Raji (cell line): Measurements from ENCODE around the gene CHMP6.

Experiments
- POLR2A ChIP-seq: IDR thresholded peaks from 2 replicates; pipeline ENCODE4 v1.6.1; 2011; ENCODE audit warnings: low read depth, low read length, control low read depth; ENCODE audit not compliant: insufficient read depth

CHMP6 gene

GRCh38 chr17:80992077-80992947 lies 671 bp downstream of the CHMP6 start:
- TF ChIP-seq POLR2A: no peak

GRCh38 chr17:80992948-80993624 lies 1.4 kb downstream of the CHMP6 start:
- no peak for TF ChIP-seq POLR2A

GRCh38 chr17:80995131-80995530 lies 3.5 kb downstream of the CHMP6 start:
- TF ChIP-seq POLR2A: no peak

- no peak for TF ChIP-seq POLR2A
Measured at GRCh38 chr17:80996422-80997305, 5.0 kb downstream of the CHMP6 start.

- TF ChIP-seq POLR2A: no peak
Measured at GRCh38 chr17:80997424-80998117, 5.9 kb downstream of the CHMP6 start.

DNA sequence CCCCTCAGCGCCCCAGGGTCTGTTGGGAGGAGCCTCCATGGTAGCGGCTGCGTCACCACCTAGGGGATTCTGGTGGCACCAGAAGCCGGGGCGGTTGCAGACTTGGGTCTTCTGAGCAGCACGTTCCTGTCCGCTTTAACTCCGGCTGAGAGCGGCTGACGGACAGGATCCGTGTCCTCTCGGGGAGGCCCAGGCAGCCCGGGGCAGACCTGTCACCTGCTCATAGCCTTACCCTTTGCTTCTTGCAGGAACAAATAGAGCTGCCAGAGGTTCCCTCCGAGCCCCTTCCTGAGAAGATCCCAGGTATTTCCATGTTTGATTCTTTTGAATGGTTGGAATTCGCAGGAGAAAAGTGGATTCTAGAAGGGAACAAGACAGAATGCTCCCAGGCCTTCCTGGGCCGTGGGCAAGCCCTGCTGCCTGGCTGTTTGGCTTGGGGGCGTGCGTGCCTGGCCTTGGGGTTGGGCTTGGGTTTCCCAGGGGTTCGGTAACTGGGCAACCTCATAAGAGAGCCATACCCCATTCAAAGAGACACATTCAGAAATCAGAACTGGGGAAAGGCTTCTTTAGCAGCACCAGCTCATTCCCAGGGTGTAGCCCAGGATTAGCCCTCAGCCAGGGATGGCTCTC lies 6.6 kb downstream of the CHMP6 start:
- no peak for TF ChIP-seq POLR2A

DNA sequence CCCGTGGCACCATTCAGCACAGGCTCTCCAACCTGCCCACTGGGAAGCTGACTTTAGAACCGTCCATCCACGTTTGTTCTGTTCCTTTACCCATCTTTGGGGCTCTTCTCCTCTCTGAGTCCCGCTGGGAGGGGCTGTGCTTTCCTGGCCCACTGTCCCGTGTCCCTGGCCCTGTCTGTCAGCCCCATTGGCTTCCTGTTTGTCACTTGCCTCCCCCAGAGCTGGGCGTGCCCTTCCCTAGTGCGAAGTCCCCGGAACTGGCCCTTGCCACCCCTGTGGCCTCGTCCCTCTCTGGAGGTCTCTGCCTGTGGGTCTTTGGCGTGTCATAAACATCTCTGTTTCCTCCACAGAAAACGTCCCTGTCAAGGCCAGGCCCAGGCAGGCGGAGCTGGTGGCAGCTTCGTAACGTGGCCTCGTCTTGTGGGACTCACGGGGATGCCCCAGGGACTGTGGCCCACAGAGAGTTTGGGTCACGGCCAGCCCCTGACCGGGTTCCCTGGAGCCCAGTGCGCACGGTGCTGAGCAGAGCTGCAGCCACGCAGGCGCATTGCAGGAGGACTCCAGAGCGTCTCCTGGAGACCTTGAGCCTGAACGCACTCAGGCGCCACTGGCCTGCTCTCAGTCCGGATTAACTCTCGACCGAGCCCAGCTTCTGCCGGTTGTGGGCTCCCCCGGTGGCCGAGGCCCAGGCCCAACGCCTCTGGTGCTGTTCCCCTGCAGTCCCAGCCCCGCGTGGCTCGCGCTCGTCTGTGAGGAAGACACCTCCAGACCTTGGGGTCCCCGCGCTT lies 7.3 kb downstream of the CHMP6 start:
- TF ChIP-seq POLR2A: no peak

DNA sequence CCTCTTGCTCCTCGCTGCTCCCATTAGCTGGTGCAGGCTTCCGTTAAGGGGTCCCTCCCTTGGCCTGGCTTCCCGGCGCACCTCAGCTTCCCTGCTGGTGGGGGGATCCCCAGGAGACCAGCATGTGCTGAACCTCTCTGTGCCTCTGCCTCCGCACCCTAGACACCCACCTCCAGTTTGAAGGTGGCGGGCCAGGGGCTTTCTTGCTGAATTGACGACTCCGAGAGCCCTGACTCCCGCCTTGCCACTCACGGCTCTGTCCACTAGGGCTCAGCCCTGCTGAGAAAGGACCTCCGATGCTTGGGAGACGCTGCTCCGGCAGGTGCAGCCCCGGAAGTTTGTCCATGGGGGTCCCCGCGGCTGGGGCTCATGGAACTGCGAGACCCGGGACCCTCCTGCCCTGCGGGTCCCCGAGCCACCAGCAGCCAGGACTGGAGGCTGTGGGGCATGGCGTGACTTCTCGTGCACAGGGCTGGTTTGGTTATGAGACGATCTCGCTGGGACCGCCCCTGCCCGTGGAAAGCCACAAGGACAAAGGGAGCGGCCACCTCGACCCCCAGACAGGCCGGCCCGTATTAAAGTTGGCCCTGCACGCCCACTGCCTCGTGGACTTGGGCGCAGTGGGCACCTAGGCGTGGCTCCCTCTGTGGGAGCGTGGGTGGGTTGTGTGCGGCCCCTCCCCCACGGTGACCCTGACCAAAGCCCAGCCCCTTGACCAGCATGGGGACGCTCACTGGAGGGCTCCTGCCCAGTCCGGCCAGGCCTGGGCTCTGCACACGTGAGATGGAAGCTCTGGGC lies 8.1 kb downstream of the CHMP6 start:
- TF ChIP-seq POLR2A: no peak

DNA sequence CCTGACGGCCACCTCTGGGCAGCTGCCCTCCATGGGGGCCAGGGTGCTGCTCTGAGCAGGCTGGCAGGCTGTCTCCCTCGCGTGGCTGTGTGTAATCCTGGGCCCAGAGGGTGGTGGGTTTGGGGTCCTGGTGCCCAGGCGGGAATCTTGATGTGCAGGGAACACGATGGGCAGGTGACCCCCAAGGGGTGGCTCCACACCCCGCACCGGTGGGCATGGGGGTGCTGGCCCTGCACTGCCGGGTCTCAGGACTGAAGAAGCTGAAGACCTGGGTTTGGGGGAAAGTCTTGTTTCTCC lies 8.6 kb downstream of the CHMP6 start:
- no peak for TF ChIP-seq POLR2A

GRCh38 chr17:81000631-81001357 lies 9.2 kb downstream of the CHMP6 start:
- no peak for TF ChIP-seq POLR2A

DNA sequence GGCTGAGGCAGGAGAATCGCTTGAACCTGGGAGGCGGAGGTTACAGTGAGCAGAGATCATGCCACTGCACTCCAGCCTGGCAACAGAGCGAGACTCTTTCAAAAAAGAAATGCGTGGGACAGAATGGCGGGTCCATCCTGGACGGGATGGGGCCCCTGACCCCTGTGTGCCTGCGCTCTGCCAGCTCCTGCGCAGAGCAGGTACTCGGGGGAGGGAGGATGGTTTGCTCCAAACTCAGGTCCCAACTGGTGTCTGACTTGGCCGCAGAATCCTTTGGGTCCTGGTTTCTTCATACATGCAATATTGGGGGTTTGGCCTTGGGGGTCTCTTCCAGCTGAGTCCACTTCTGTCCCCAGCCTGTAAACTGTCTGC lies 10.4 kb downstream of the CHMP6 start:
- no peak for TF ChIP-seq POLR2A
